B cell (primary cell): Measurements from ENCODE around the gene P2RY14. TPM values are rescaled to one million over a fixed set of nuclear protein-coding genes. Genes with fewer than 3 reads are reported as not detected.

Experiments
- ATAC-seq: fragments of 200-7000 bp; cut with Tn5 transposase; one replicate; pipeline ENCODE4 v1.10.0; 2021; ENCODE audit warnings: low read depth, mild to moderate bottlenecking, moderate number of reproducible peaks, moderate library complexity
- CTCF ChIA-PET: fragments of 350-600 bp; sonication (Branson Sonifier 250); formaldehyde crosslinking; loops from one replicate; lab custom pipeline; 2021; ENCODE audit warnings: antibody characterized with exemption, inconsistent platforms; lab: Charles Lee
- POLR2A ChIA-PET: fragments of 350-600 bp; sonication (Branson Sonifier 250); formaldehyde crosslinking; loops from one replicate; lab custom pipeline; 2021; ENCODE audit warnings: antibody characterized with exemption; lab: Charles Lee
- DNase-seq: peaks from one replicate; pipeline ENCODE4 v3.0.0; 2013
- H2AFZ ChIP-seq: 2 replicates; pipeline ENCODE4 v1.6.1; 2012; ENCODE audit warnings: mild to moderate bottlenecking, low read depth, low read length; ENCODE audit not compliant: insufficient read depth, poor library complexity, severe bottlenecking
- H3K27ac ChIP-seq, 2 donors: 1 replicate in 1 of 2; 2 replicates in 1 of 2; pipeline ENCODE4 v1.5.1; 2012 to 2013; ENCODE audit warnings: low read length in 2 of 2, mild to moderate bottlenecking in 2 of 2, moderate library complexity in 1 of 2
- H3K27me3 ChIP-seq, 4 experiments: fragments of 200-600 bp in 1 of 4; sonication (generic) in 1 of 4; replicated peaks in 1 of 4; 1 replicate in 2 of 4; 2 replicates in 2 of 4; pipeline versions ENCODE4 v1.6.1 to v1.7.0; 2013 to 2016; ENCODE audit warnings: low read length in 3 of 4, mild to moderate bottlenecking in 2 of 4, mixed read lengths in 1 of 4, moderate library complexity in 1 of 4; ENCODE audit not compliant: insufficient read depth in 4 of 4, control insufficient read depth in 3 of 4; ENCODE audit errors: control extremely low read depth in 1 of 4
- H3K36me3 ChIP-seq, 2 experiments: replicated peaks in 1 of 2; 1 replicate in 1 of 2; 2 replicates in 1 of 2; pipeline versions ENCODE4 v1.6.1 to v1.7.1; 2013; ENCODE audit warnings: low read length in 1 of 2; ENCODE audit not compliant: insufficient read depth in 2 of 2, control insufficient read depth in 1 of 2; ENCODE audit errors: control extremely low read depth in 1 of 2, extremely low read depth in 1 of 2
- H3K4me1 ChIP-seq, 2 donors: fragments of 200-600 bp in 1 of 2; sonication (generic) in 1 of 2; 1 replicate in 1 of 2; 2 replicates in 1 of 2; pipeline versions ENCODE4 v1.5.1 to v1.6.1; 2013 to 2017; ENCODE audit warnings: low read length in 2 of 2; ENCODE audit not compliant: control insufficient read depth in 2 of 2, insufficient read depth in 2 of 2
- H3K4me2 ChIP-seq: replicated peaks from 2 replicates; pipeline ENCODE3; 2012; ENCODE audit warnings: mild to moderate bottlenecking, low read depth, low read length; ENCODE audit not compliant: poor library complexity, severe bottlenecking
- H3K4me3 ChIP-seq, 5 experiments: fragments of 200-600 bp in 1 of 5; sonication (generic) in 1 of 5; 1 replicate in 3 of 5; 2 replicates in 2 of 5; pipeline versions ENCODE4 v1.5.1 to v1.7.0; 2011 to 2016; ENCODE audit warnings: low read length in 4 of 5, mild to moderate bottlenecking in 4 of 5, low read depth in 2 of 5, control low read depth in 1 of 5, moderate library complexity in 1 of 5; ENCODE audit not compliant: insufficient read depth in 1 of 5; ENCODE audit errors: control extremely low read depth in 1 of 5, extremely low read depth in 1 of 5
- H3K79me2 ChIP-seq: fragments of 200-600 bp; sonication (generic); one replicate; pipeline ENCODE4 v1.6.0; 2016; ENCODE audit warnings: low read length; ENCODE audit not compliant: control insufficient read depth, insufficient read depth
- H3K9ac ChIP-seq: fragments of 200-600 bp; sonication (generic); 2 replicates; pipeline ENCODE4 v1.6.1; 2017; ENCODE audit warnings: mild to moderate bottlenecking, low read length, moderate library complexity
- H3K9me3 ChIP-seq, 3 donors: one replicate each; pipeline versions ENCODE4 v1.6.1 to v1.7.1; 2013; ENCODE audit warnings: low read length in 2 of 3; ENCODE audit not compliant: control insufficient read depth in 2 of 3, insufficient read depth in 1 of 3; ENCODE audit errors: control extremely low read depth in 1 of 3
- H4K20me1 ChIP-seq: 2 replicates; pipeline ENCODE4 v1.6.0; 2012; ENCODE audit warnings: mild to moderate bottlenecking, low read length; ENCODE audit not compliant: insufficient read depth, control insufficient read depth, poor library complexity, severe bottlenecking
- H3K27ac Mint-ChIP-seq: one replicate; pipeline ENCODE4 v1.8.0; 2021; ENCODE audit warnings: mixed read lengths
- H3K27me3 Mint-ChIP-seq: one replicate; pipeline ENCODE4 v1.8.0; 2021; ENCODE audit warnings: mixed read lengths
- H3K4me1 Mint-ChIP-seq: one replicate; pipeline ENCODE4 v1.8.0; 2021; ENCODE audit warnings: mixed read lengths
- H3K4me3 Mint-ChIP-seq: one replicate; pipeline ENCODE4 v1.8.0; 2021; ENCODE audit warnings: mixed read lengths
- H3K9me3 Mint-ChIP-seq: one replicate; pipeline ENCODE4 v1.8.0; 2022; ENCODE audit warnings: mixed read lengths; ENCODE audit not compliant: insufficient read depth
- CTCF ChIP-seq: fragments of 200-600 bp; IDR thresholded peaks from one replicate; pipeline ENCODE4 v1.8.0; 2022; ENCODE audit warnings: antibody characterized with exemption, mild to moderate bottlenecking
- EZH2 ChIP-seq: IDR thresholded peaks from 2 replicates; pipeline ENCODE4 v1.6.1; 2012; ENCODE audit warnings: borderline replicate concordance, low read depth, mild to moderate bottlenecking, moderate library complexity, low read length; ENCODE audit not compliant: insufficient read depth, poor library complexity, severe bottlenecking
- WGBS: methylation state at CpG from one replicate; pipeline ENCODE4 v1.1.5; 2013; ENCODE audit warnings: missing lambda C conversion rate; ENCODE audit not compliant: insufficient coverage; 5-methylcytosine and 5-hydroxymethylcytosine counted together
- intact Hi-C: fragments of 100-400 bp; cut with micrococcal nuclease; formaldehyde crosslinking; loops from one replicate; pipeline ENCODE4 v1.10.0; 2022
- polyA plus RNA-seq: library from polyadenylated mRNA; depleted of rRNA; stranded (reverse); fragments of >200 nt; gene quantifications from 2 replicates; pipeline ENCODE4 v1.2.3, GENCODE V29; 2012
- total RNA-seq, 2 donors: library from RNA; stranded (reverse); fragments of 120-200 nt in 1 of 2; gene quantifications; 1 replicate in 1 of 2; 2 replicates in 1 of 2; pipeline versions ENCODE4 v1.2.3 to v1.2.4, GENCODE V29; 2013 to 2022

Gene P2RY14
- total and polyA plus RNA-seq, 2 donors (not counting 1 experiment from before 2014, with no cell fraction given): 7.0 to 11.3 TPM

DNA sequence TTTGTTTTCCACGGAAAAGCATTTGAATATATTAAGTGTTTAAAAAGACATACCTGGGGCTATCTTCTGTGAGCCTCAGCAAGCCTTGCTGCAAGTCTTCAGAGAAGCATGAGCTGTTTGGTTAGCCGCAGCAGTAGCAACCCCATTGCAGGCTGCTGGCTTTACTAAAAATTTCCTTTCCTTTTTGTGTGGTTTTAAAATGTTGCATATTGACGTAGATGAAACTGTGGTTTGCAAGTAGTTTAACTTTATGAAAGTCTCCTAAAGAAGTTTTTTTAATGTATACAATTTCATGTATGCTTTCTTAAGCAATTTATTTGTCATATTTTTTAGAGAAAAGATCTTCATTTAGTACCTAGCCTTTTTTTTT, 75.3 kb downstream of the P2RY14 start, which contains the start of gene GPR171:
Gene GPR171, minus strand, starts transcription at position 166 of the 370 bp plus-strand sequence. CDS start 3,830 bp downstream, outside the sequence.
- no CpG with 5 or more reads among the region's 3 CpGs for WGBS
- H3K4me3 ChIP-seq: no peak within 1 kb of the TSS
- no peaks in the 10 kb centered on the region for H3K9me3 ChIP-seq
- ATAC-seq (peak; percentile 17), DNase-seq (no peak)
- H2AFZ ChIP-seq: no peak within 1 kb of the TSS
- H3K9ac ChIP-seq: no peak within 1 kb of the TSS
- no peaks in the 10 kb centered on the region for H3K36me3 ChIP-seq
- Mint-ChIP-seq H3K27me3 (peaks cover 4% of the 10 kb centered on the region), H3K4me1 (no peaks in the 10 kb centered on the region), H3K27ac (no peak within 1 kb of the TSS), H3K4me3 (no peak within 1 kb of the TSS), H3K9me3 (no peaks in the 10 kb centered on the region)
- no peak within 1 kb of the TSS for H3K4me2 ChIP-seq
- no peaks in the 10 kb centered on the region for H3K4me1 ChIP-seq
- intact Hi-C loops: no loop called here
- no peaks in the 10 kb centered on the region for H3K27me3 ChIP-seq
- H3K79me2 ChIP-seq: no peaks in the 10 kb centered on the region
- H4K20me1 ChIP-seq: no peaks in the 10 kb centered on the region
- TF ChIP-seq CTCF (no peak), EZH2 (no peak)
- POLR2A ChIA-PET: no interaction called here
- H3K27ac ChIP-seq: no peak within 1 kb of the TSS
- CTCF ChIA-PET: interaction anchor here (1.0 kb wide), 1 partner anchor 25 kb away, joined by 3 read pairs; no protein-coding TSS in a partner anchor

GRCh38 chr3:151201051-151201730, 77.2 kb downstream of the P2RY14 start:
- Mint-ChIP-seq H3K4me1 (no peaks in the 10 kb centered on the region), H3K27me3 (no peaks in the 10 kb centered on the region), H3K9me3 (no peaks in the 10 kb centered on the region), H3K27ac (no peak overlapping the region), H3K4me3 (no peak overlapping the region)
- Histone ChIP-seq H3K9ac (no peak overlapping the region), H3K9me3 (no peaks in the 10 kb centered on the region), H3K79me2 (no peaks in the 10 kb centered on the region), H3K4me3 (no peak overlapping the region), H3K36me3 (no peaks in the 10 kb centered on the region), H4K20me1 (no peaks in the 10 kb centered on the region), H2AFZ (no peak overlapping the region), H3K4me1 (no peaks in the 10 kb centered on the region), H3K4me2 (no peak overlapping the region), H3K27ac (no peak overlapping the region), H3K27me3 (no peaks in the 10 kb centered on the region)
- ATAC-seq (no peak), DNase-seq (no peak)
- intact Hi-C loops: no loop called here
- whole genome bisulfite sequencing: 100% methylated on average over 1 of the region's 7 CpGs
- POLR2A ChIA-PET: no interaction called here
- TF ChIP-seq EZH2 (no peak), CTCF (no peak)
- CTCF ChIA-PET: interaction anchor here (1.8 kb wide), 1 partner anchor 27 kb away, joined by 9 read pairs; no protein-coding TSS in a partner anchor
